NB4 (cell line): ENCODE results near the gene SPIN1.

Experiments
- DNase-seq: peaks from one replicate; pipeline ENCODE4 v3.0.0; 2010; ENCODE audit warnings: low read depth
- H3K4me3 ChIP-seq: one replicate; pipeline ENCODE4 v1.5.1; 2011; ENCODE audit warnings: mild to moderate bottlenecking, low read depth, low read length, moderate library complexity
- CTCF ChIP-seq: IDR thresholded peaks from one replicate; pipeline ENCODE4 v1.5.1; 2012; ENCODE audit warnings: low read depth, low read length
- MYC ChIP-seq: IDR thresholded peaks from 2 replicates; pipeline ENCODE4 v1.6.1; 2011; ENCODE audit warnings: low read depth, low read length
- POLR2A ChIP-seq: IDR thresholded peaks from 2 replicates; pipeline ENCODE4 v1.6.1; 2011; ENCODE audit warnings: mild to moderate bottlenecking; ENCODE audit not compliant: insufficient read length; ENCODE audit errors: extremely low read depth
- TF ChIP-seq, protein P1 (sequence below): IDR thresholded peaks from 2 replicates; pipeline ENCODE4 v1.6.1; 2011; ENCODE audit warnings: low read depth, low read length

The SPIN1 gene

DNA sequence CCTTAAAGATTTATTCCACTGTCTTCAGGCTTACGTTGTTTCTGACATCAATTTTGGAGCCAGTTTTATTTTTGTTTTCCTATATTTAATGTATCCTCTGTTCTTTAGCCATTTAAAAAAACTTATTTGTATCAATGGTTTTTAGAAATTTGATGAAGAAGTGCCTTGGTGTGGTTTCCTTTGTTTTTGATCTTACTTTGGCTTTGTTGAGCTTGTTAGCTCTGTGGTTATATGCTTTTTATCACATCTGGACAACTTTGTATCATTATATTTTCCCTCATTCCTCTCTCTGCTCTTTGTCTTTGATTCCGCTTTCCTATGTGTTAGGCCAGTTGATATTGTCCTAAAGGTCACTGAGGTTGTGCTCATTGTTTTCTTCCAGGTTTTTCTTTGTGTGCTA lies 58.5 kb downstream of the SPIN1 start:
- H3K4me3 ChIP-seq = no peak overlapping the region
- TF ChIP-seq MYC (no peak), CTCF (no peak), POLR2A (no peak)
- TF ChIP-seq, protein P1, sequence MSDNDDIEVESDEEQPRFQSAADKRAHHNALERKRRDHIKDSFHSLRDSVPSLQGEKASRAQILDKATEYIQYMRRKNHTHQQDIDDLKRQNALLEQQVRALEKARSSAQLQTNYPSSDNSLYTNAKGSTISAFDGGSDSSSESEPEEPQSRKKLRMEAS = no peak
- DNase-seq = no peak

DNA sequence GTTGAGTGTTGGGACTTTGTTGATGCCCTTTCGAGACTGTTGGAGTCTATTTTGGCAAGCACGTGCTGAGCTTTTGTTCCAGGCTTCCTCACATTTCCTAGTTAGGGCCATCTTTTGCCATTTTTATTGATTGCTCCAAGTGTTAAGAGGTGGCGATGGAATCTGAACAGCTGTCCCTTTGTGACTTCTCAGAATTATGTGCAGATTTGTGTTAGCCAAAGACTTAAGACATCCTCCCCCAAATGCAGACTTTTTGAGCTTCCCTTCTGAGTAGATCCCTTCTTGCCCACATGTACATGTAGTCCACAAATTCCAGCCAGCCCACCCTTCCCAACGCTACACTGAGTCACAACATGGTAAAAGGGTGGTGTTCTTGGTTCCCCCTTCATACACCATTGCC lies 59.2 kb downstream of the SPIN1 start:
- no peak for TF ChIP-seq CTCF
- TF ChIP-seq MYC = no peak
- TF ChIP-seq, protein P1 = no peak
- TF ChIP-seq POLR2A = no peak
- DNase-seq = no peak
- H3K4me3 ChIP-seq = no peak overlapping the region

GRCh38 chr9:88451160-88451559 lies 62.9 kb downstream of the SPIN1 start:
- H3K4me3 ChIP-seq = no peak overlapping the region
- DNase-seq = no peak
- TF ChIP-seq, protein P1 = no peak
- TF ChIP-seq POLR2A (no peak), CTCF (no peak), MYC (no peak)

- no peak for DNase-seq
- TF ChIP-seq POLR2A (no peak), CTCF (no peak)
- TF ChIP-seq, protein P1 = no peak
- no peak overlapping the region for H3K4me3 ChIP-seq
These were observed 70.6 kb downstream of the SPIN1 start for GRCh38 chr9:88458716-88459465.

- DNase-seq = no peak
- TF ChIP-seq, protein P1 = no peak
- no peak for TF ChIP-seq MYC
- TF ChIP-seq POLR2A = no peak
- no peak for TF ChIP-seq CTCF
- H3K4me3 ChIP-seq = no peak overlapping the region
These were observed 72.5 kb downstream of the SPIN1 start for GRCh38 chr9:88460587-88461332.
